Endothelial cell of umbilical vein (primary cell): ENCODE data around the gene CD200R1.

Experiments
- POLR2A ChIP-seq: IDR thresholded peaks from 2 replicates; pipeline ENCODE4 v1.6.1; 2012; ENCODE audit warnings: low read depth, mild to moderate bottlenecking, control low read depth, low read length
- POLR2AphosphoS5 ChIP-seq: IDR thresholded peaks from 2 replicates; pipeline ENCODE4 v1.6.1; 2012; ENCODE audit warnings: low read depth, mild to moderate bottlenecking, control low read depth, low read length, moderate library complexity; ENCODE audit not compliant: insufficient read depth

DNA sequence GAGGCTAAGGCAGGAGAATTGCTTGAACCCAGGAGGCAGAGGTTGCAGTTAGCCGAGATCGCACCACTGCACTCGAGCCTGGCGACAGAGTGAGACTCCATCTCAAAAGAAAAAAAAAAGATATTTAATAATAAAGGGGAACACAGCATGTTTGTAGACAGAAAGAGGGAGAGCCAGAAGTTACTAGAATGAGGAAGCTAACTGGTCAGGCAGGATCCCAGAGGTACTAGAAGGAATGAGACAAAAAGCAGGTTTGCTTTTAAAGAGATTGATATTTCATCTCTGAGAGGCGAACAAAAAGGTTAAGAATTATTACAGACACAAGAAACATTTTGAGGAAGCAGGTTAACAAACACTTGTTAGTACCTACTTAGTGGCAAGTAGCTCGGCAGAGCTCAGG lies 9.2 kb downstream of the CD200R1 start:
- TF ChIP-seq POLR2AphosphoS5: no peak
- TF ChIP-seq POLR2A: no peak
